ENCODE results near the gene DENND5A. TPM values are rescaled to one million over a fixed set of nuclear protein-coding genes. Genes with fewer than 3 reads are reported as not detected.

DENND5A gene
- total and polyA plus RNA-seq, 10 of the 15 experiments (the other 5 are each of a cell fraction or from before 2014, with no cell fraction given): 15.6 to 157 (median 85.1) TPM

- TF ChIP-seq ZNF592 (IDR thresholded peaks at IDR 0.05): no peak
- no peak for TF ChIP-seq SUPT20H (IDR thresholded peaks at IDR 0.05; ENCODE audit: borderline replicate concordance, control insufficient read depth, low read depth, low read length)
Observed at GRCh38 chr11:9112075-9112474, 153.1 kb downstream of the DENND5A start (continued).

GRCh38 chr11:9109858-9110731 lies 155.1 kb downstream of the DENND5A start:
- no peak overlapping the region for H2AFZ ChIP-seq (ENCODE audit: control insufficient read depth, low read depth, low read length)
- peaks cover 0 to 4% of the 10 kb centered on the region in 2 experiments; a peak in 1 of 4 replicates for H3K27me3 ChIP-seq (replicated peaks in 1 of 2; ENCODE audit: control insufficient read depth in 2 of 2, insufficient read depth in 2 of 2, low read length in 1 of 2)
- no peaks in the 10 kb centered on the region for H3K4me1 ChIP-seq (ENCODE audit: control insufficient read depth, insufficient read depth, low read length)
- no peak overlapping the region for H3K27ac ChIP-seq (ENCODE audit: control insufficient read depth, insufficient read depth)
- ChIA-PET RAD21 (ENCODE audit: unreplicated experiment) (no interaction called here), POLR2A (no interaction called here), CTCF (interaction anchor here (1.0 to 1.4 kb wide), 3 partner anchors 19 to 28 kb away, joined by 3 read pairs; no protein-coding TSS in a partner anchor), SMC1A (ENCODE audit: uncharacterized antibody, unreplicated experiment) (interaction anchor here (1.2 to 1.7 kb wide), 2 partner anchors 17 to 20 kb away, joined by 3 to 7 read pairs; no protein-coding TSS in a partner anchor)
- ATAC-seq: no peak
- H4K20me1 ChIP-seq (ENCODE audit: control insufficient read depth, insufficient read depth): no peaks in the 10 kb centered on the region
- intact Hi-C loops (cut with micrococcal nuclease; ENCODE audit: unreplicated experiment): no loop called here
- DNase-seq (ENCODE audit: low read depth, low spot score): no peak
- FAIRE-seq: no peak
- in situ Hi-C loops (cut with MboI): no loop called here
- H3K79me2 ChIP-seq (ENCODE audit: control insufficient read depth, insufficient read depth, low read length): no peaks in the 10 kb centered on the region
- H3K4me3 ChIP-seq: no peak overlapping the region
- no peak overlapping the region for H3K4me2 ChIP-seq (ENCODE audit: control insufficient read depth, insufficient read depth)
- H3K36me3 ChIP-seq (ENCODE audit: control insufficient read depth in 2 of 2, insufficient read depth in 2 of 2, low read length in 1 of 2): no peaks in the 10 kb centered on the region
- no peak overlapping the region for H3K9ac ChIP-seq (ENCODE audit: control insufficient read depth, insufficient read depth, low read length)
- WGBS (ENCODE audit: insufficient coverage, insufficient replicate concordance, low lambda C conversion rate, missing lambda C conversion rate): 61% methylated on average over 3 of the region's 3 CpGs
- no TSS peak for BruUV-seq (replicated peaks)
- H3K9me3 ChIP-seq (replicated peaks; ENCODE audit: control insufficient read depth, insufficient read depth, low read length): peaks cover 5% of the 10 kb centered on the region; the same call in 2 of the 3 replicates
- no peak for TF ChIP-seq BMI1 (IDR thresholded peaks at IDR 0.05; ENCODE audit: borderline replicate concordance)
- TF ChIP-seq ZBED1 (IDR thresholded peaks at IDR 0.05; ENCODE audit: borderline replicate concordance): no peak
- TF ChIP-seq NFIC (IDR thresholded peaks at IDR 0.05; ENCODE audit: low read depth, low read length): no peak
- no peak for TF ChIP-seq USF2 (IDR thresholded peaks at IDR 0.05; ENCODE audit: borderline replicate concordance, low read depth, low read length)
- no peak for TF ChIP-seq CBFB (IDR thresholded peaks at IDR 0.05; ENCODE audit: low read depth)
- no peak for TF ChIP-seq RFX5 (IDR thresholded peaks at IDR 0.05; ENCODE audit: low read depth, low read length)
- no peak for TF ChIP-seq PML (IDR thresholded peaks at IDR 0.05; ENCODE audit: low read length)
- no peak for TF ChIP-seq CREB1 (IDR thresholded peaks at IDR 0.05; ENCODE audit: low read depth)
- TF ChIP-seq MXI1 (IDR thresholded peaks at IDR 0.05; ENCODE audit: low read depth, low read length): no peak
- no peak for TF ChIP-seq TAF1 (IDR thresholded peaks at IDR 0.05; ENCODE audit: borderline replicate concordance, low read depth, low read length)
- no peak for TF ChIP-seq SRF (IDR thresholded peaks at IDR 0.05; ENCODE audit: low read depth in 2 of 2, low read length in 2 of 2)
- TF ChIP-seq IKZF1 (conservative IDR thresholded peaks at IDR 0.05): no peak
- no peak for TF ChIP-seq E2F4 (IDR thresholded peaks at IDR 0.05; ENCODE audit: low read depth, low read length)
- TF ChIP-seq SUPT20H (IDR thresholded peaks at IDR 0.05; ENCODE audit: borderline replicate concordance, control insufficient read depth, low read depth, low read length): no peak
- no peak for TF ChIP-seq NBN (IDR thresholded peaks at IDR 0.05)
- no peak for TF ChIP-seq YBX1 (IDR thresholded peaks at IDR 0.05)
